HUES6 (cell line): ENCODE measurements around the gene SLC5A12.

Source experiments
- H3K27ac ChIP-seq: 2 replicates; pipeline ENCODE4 v1.7.0; 2013; ENCODE audit warnings: low read depth, mild to moderate bottlenecking, low read length, inconsistent platforms
- H3K27me3 ChIP-seq: 2 replicates; pipeline ENCODE4 v1.6.1; 2013; ENCODE audit warnings: low read length; ENCODE audit not compliant: control insufficient read depth, insufficient read depth
- H3K36me3 ChIP-seq: 2 replicates; pipeline ENCODE4 v1.6.1; 2013; ENCODE audit warnings: low read length; ENCODE audit not compliant: control insufficient read depth, insufficient read depth
- H3K4me1 ChIP-seq: 2 replicates; pipeline ENCODE4 v1.6.1; 2013; ENCODE audit warnings: low read length; ENCODE audit not compliant: control insufficient read depth, insufficient read depth
- H3K4me3 ChIP-seq: 2 replicates; pipeline ENCODE4 v1.5.1; 2013; ENCODE audit warnings: low read depth, low read length
- H3K9ac ChIP-seq: one replicate; pipeline ENCODE4 v1.6.1; 2013; ENCODE audit warnings: mild to moderate bottlenecking, low read length
- H3K9me3 ChIP-seq: 2 replicates; pipeline ENCODE4 v1.6.1; 2013; ENCODE audit warnings: low read depth, low read length; ENCODE audit not compliant: control insufficient read depth, insufficient read depth

The SLC5A12 gene

GRCh38 chr11:26749927-26750326 is 28.1 kb upstream of the SLC5A12 start:
- H3K9me3 ChIP-seq, result no peaks in the 10 kb centered on the region
- H3K27me3 ChIP-seq, result no peaks in the 10 kb centered on the region
- H3K4me1 ChIP-seq, result no peaks in the 10 kb centered on the region
- H3K4me3 ChIP-seq, result no peak overlapping the region
- no peak overlapping the region for H3K9ac ChIP-seq
- H3K36me3 ChIP-seq, result no peaks in the 10 kb centered on the region
- no peak overlapping the region for H3K27ac ChIP-seq

- H3K4me3 ChIP-seq, result no peak overlapping the region
Measured at GRCh38 chr11:26743622-26744021, 21.8 kb upstream of the SLC5A12 start.

GRCh38 chr11:26742966-26743365 is 21.1 kb upstream of the SLC5A12 start:
- Histone ChIP-seq H3K36me3 (no peaks in the 10 kb centered on the region), H3K27ac (no peak overlapping the region), H3K4me3 (no peak overlapping the region), H3K9me3 (no peaks in the 10 kb centered on the region), H3K27me3 (no peaks in the 10 kb centered on the region), H3K9ac (no peak overlapping the region), H3K4me1 (no peaks in the 10 kb centered on the region)

More at GRCh38 chr11:26743622-26744021, 21.8 kb upstream of the SLC5A12 start:
- no peak overlapping the region for H3K9ac ChIP-seq
- H3K4me1 ChIP-seq, result no peaks in the 10 kb centered on the region
- H3K27me3 ChIP-seq, result no peaks in the 10 kb centered on the region
- H3K27ac ChIP-seq, result no peak overlapping the region
- H3K9me3 ChIP-seq, result no peaks in the 10 kb centered on the region
- no peaks in the 10 kb centered on the region for H3K36me3 ChIP-seq

GRCh38 chr11:26741036-26741435 is 19.2 kb upstream of the SLC5A12 start:
- H3K27me3 ChIP-seq, result no peaks in the 10 kb centered on the region
- H3K36me3 ChIP-seq, result no peaks in the 10 kb centered on the region
- no peak overlapping the region for H3K4me3 ChIP-seq
- H3K4me1 ChIP-seq, result no peaks in the 10 kb centered on the region
- H3K9ac ChIP-seq, result no peak overlapping the region
- no peak overlapping the region for H3K27ac ChIP-seq
- H3K9me3 ChIP-seq, result no peaks in the 10 kb centered on the region; the same call in 1 of the 2 replicates

GRCh38 chr11:26739366-26740073 is 17.7 kb upstream of the SLC5A12 start:
- Histone ChIP-seq H3K36me3 (no peaks in the 10 kb centered on the region), H3K4me1 (no peaks in the 10 kb centered on the region), H3K4me3 (no peak overlapping the region)

GRCh38 chr11:26734691-26735090 is 12.8 kb upstream of the SLC5A12 start:
- H3K4me1 ChIP-seq, result no peaks in the 10 kb centered on the region
- no peak overlapping the region for H3K4me3 ChIP-seq
- H3K27ac ChIP-seq, result no peak overlapping the region
- no peak overlapping the region for H3K9ac ChIP-seq
- no peaks in the 10 kb centered on the region for H3K27me3 ChIP-seq
- no peaks in the 10 kb centered on the region for H3K36me3 ChIP-seq
- H3K9me3 ChIP-seq, result no peaks in the 10 kb centered on the region; the same call in 1 of the 2 replicates

More at GRCh38 chr11:26739366-26740073, 17.7 kb upstream of the SLC5A12 start:
- Histone ChIP-seq H3K27ac (no peak overlapping the region), H3K9me3 (no peaks in the 10 kb centered on the region; the same call in 1 of the 2 replicates), H3K27me3 (no peaks in the 10 kb centered on the region), H3K9ac (no peak overlapping the region)

- H3K9me3 ChIP-seq, result no peaks in the 10 kb centered on the region
- no peak overlapping the region for H3K27ac ChIP-seq
- H3K27me3 ChIP-seq, result no peaks in the 10 kb centered on the region
- no peaks in the 10 kb centered on the region for H3K4me1 ChIP-seq
- H3K4me3 ChIP-seq, result no peak overlapping the region
- H3K9ac ChIP-seq, result no peak overlapping the region
- H3K36me3 ChIP-seq, result no peaks in the 10 kb centered on the region
Measured at GRCh38 chr11:26731084-26731456, 9.2 kb upstream of the SLC5A12 start.

GRCh38 chr11:26730414-26731083 is 8.7 kb upstream of the SLC5A12 start:
- no peaks in the 10 kb centered on the region for H3K4me1 ChIP-seq
- no peak overlapping the region for H3K9ac ChIP-seq
- no peak overlapping the region for H3K4me3 ChIP-seq
- no peaks in the 10 kb centered on the region for H3K27me3 ChIP-seq
- no peaks in the 10 kb centered on the region for H3K36me3 ChIP-seq
- H3K27ac ChIP-seq, result no peak overlapping the region
- H3K9me3 ChIP-seq, result no peaks in the 10 kb centered on the region

- Histone ChIP-seq H3K4me1 (no peaks in the 10 kb centered on the region), H3K9ac (no peak overlapping the region), H3K27me3 (no peaks in the 10 kb centered on the region), H3K9me3 (no peaks in the 10 kb centered on the region), H3K27ac (no peak overlapping the region), H3K36me3 (no peaks in the 10 kb centered on the region), H3K4me3 (no peak overlapping the region)
Measured at GRCh38 chr11:26729284-26729683, 7.4 kb upstream of the SLC5A12 start.

- Histone ChIP-seq H3K36me3 (no peaks in the 10 kb centered on the region), H3K9me3 (no peaks in the 10 kb centered on the region), H3K4me3 (no peak overlapping the region), H3K4me1 (no peaks in the 10 kb centered on the region), H3K27ac (no peak overlapping the region), H3K9ac (no peak overlapping the region), H3K27me3 (no peaks in the 10 kb centered on the region)
Measured at GRCh38 chr11:26726960-26727359, 5.1 kb upstream of the SLC5A12 start.

GRCh38 chr11:26719998-26720397 is 1.9 kb downstream of the SLC5A12 start:
- Histone ChIP-seq H3K27ac (no peak overlapping the region), H3K4me3 (no peak overlapping the region), H3K4me1 (no peaks in the 10 kb centered on the region), H3K9me3 (no peaks in the 10 kb centered on the region), H3K9ac (no peak overlapping the region), H3K27me3 (no peaks in the 10 kb centered on the region), H3K36me3 (no peaks in the 10 kb centered on the region)
